H1 (cell line): Measurements from ENCODE around the gene SLC25A11. TPM values are rescaled to one million over a fixed set of nuclear protein-coding genes. Genes with fewer than 3 reads are reported as not detected.

ENCODE experiments used
- CBX8 ChIP-seq: fragments of 300-800, 300-1000 bp; sonication (generic); IDR thresholded peaks from 2 replicates; pipeline ENCODE4 v1.7.1; 2016; ENCODE audit warnings: low read depth, low read length, borderline replicate concordance
- EGR1 ChIP-seq: IDR thresholded peaks from 2 replicates; pipeline ENCODE4 v1.6.1; 2011; ENCODE audit warnings: low read depth, low read length, borderline replicate concordance
- SUZ12 ChIP-seq: fragments of 200-600 bp; sonication (generic); IDR thresholded peaks from 2 replicates; pipeline ENCODE4 v1.6.1; 2012; ENCODE audit warnings: mild to moderate bottlenecking, inconsistent platforms, low read length, moderate library complexity, mixed read lengths
- TBP ChIP-seq: IDR thresholded peaks from 2 replicates; pipeline ENCODE4 v1.6.1; 2011; ENCODE audit warnings: low read depth, low read length, improper control_type of control experiment
- polyA plus RNA-seq, 7 experiments: library from polyadenylated mRNA; depleted of rRNA in 3 of 7; stranded (reverse) in 5 of 7; unstranded in 2 of 7; fragments of >200 nt in 5 of 7; fragments of 200-250 nt in 2 of 7; gene quantifications; 1 replicate in 5 of 7; 2 replicates in 1 of 7; 4 replicates in 1 of 7; pipeline versions ENCODE4 v1.2.1 to v1.2.3, GENCODE V29; 2011 to 2013; ENCODE audit warnings: missing spikeins in 2 of 7, mixed read lengths in 2 of 7
- total RNA-seq: library from RNA; stranded (reverse); fragmentation: NEBNext Ultra II Directional; extraction: Animal tissue kit (Norgen Biotek cat#: 25700); gene quantifications from 2 replicates; pipeline ENCODE4 v1.2.1, GENCODE V29; 2021
- TF ChIP-seq, protein P1 (sequence below): IDR thresholded peaks from 2 replicates; pipeline ENCODE4 v1.6.1; 2012; ENCODE audit warnings: inconsistent platforms

SLC25A11 gene
- total and polyA plus RNA-seq, 2 of the 8 experiments (the other 6 are each of a cell fraction or from before 2014, with no cell fraction given), result 55.9 to 97.0 TPM

DNA sequence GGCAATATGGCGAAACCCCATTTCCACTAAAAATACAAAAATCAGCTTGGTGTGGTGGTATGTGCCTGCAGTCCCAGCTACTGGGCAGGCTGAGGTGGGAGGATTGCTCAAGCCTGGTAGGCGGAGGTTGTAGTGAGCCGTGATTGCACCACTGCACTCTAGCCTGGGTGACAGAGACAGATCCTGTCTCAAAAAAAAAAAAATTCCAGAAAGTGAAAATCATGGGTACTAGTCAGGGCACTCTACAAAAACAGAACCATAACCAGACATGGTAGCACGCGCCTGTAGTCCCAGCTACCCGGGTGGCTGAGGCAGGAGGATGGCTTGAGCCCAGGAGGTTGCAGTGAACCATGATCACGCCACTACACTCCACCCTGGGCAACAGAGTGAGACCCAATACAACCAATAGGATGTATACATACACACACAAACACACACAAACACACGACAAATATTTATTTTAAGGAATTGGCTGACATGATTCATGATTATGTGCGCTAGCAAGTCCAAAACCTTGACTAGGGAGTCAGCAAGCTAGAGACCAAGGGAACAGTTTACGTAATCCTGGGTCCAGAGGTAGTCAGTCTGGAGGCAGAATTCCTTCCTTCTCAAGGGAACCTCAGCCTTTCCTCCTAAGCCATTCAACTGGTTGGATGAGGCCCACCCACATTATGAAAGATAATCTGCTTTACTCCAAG lies 19.3 kb downstream of the SLC25A11 start (continued):
- TF ChIP-seq EGR1, result no peak
- TF ChIP-seq SUZ12, result no peak
- TF ChIP-seq, protein P1, sequence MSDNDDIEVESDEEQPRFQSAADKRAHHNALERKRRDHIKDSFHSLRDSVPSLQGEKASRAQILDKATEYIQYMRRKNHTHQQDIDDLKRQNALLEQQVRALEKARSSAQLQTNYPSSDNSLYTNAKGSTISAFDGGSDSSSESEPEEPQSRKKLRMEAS, result no peak
- no peak for TF ChIP-seq CBX8
- no peak for TF ChIP-seq TBP
